Stimulated activated CD4-positive, alpha-beta T cell treated with anti-CD3 and anti-CD28 coated beads, Interleukin-15, amount 100 ng/mL, for 1 hour (primary cell): ENCODE measurements around the gene ZMAT1.
"Not testable (repeated sequence)": the region's sequence is repeated elsewhere in the genome, so short reads cannot be mapped to it uniquely, and the experiment has no call there.

Experiments
- DNase-seq, 2 donors: peaks; one replicate each; pipeline ENCODE4 v3.0.0-alpha.2; 2020; ENCODE audit warnings: low read depth in 1 of 2, low spot score in 1 of 2

The ZMAT1 gene

DNA sequence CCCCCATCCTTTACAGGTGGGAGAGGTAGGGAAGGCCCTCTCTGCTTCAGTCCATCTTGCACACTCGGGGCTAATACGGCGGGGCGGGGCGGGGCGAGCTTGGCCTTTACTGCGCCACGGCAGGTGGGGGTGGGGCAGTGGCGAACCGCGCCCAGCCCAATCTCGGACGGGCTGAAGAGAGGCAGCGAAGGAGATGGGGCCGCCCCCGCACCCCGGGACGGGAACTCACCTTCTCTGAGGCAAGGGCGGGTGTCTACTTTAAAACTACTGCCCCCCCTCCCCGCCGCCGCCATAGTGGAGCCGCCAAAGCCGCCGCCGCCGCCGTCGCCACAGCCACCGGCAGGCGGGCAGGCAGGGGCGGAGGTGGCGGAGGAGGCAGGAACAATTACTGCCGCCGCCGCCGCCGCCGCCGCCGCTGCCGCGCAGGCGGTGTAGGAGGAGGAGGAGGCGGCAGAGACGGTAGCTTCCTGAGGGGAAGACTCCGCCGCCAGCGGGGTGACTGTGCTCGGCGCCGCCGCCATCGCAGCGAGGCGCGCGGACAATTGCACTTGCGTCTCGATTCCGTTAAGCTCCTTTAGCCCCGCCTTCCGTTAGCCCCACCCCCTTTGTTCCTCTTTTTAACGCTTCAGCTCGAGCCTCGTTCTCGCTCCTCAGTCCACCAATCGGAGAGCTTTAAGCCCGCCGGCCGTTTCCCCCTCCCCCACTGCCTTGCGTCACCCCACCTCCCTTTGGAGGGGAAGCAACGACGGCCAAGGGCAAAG, at the start of gene ZMAT1:
ZMAT1 (minus strand) TSS at position 540 of the 761 bp plus-strand sequence; CDS start at position 521, 19 bp downstream.
- DNase-seq: peak; percentile 78 to 84

DNA sequence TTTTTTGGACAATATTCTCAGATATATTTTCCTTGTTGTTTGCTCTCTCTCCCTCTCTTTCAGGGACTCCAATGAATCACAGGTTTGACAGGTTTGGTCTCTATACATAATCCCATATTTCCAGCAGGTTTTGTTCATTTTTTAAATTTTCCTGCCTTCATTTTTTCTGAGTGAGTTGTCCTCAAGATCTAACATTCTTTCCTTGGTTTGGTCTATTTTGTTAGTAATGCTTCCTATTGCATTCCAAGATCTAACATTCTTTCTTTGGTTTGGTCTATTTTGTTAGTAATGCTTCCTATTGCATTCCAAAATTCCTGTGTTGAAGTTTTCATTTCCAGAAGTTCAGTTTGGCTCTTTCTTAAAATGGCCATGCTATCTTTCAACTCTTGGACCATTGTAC, 45.3 kb upstream of the ZMAT1 start:
- DNase-seq: no peak

DNA sequence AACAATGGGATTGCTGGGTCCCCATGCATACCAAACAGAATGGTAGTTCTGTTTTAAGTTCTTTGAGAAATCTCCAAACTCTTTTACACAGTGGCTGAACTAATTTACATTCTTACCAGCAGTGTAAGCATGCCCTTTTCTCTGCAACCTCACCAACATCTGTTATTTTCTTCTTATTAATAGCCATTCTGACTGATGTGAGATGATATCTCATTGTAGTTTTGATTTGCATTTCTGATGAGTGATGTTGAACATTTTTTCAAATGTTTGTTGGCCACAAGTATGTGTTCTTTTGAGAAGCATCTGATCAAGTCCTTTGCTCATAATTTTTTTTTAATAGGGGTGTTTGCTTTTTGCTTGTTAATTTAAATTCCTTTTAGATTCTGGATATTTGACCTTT, 41.2 kb upstream of the ZMAT1 start:
- DNase-seq: no peak

DNA sequence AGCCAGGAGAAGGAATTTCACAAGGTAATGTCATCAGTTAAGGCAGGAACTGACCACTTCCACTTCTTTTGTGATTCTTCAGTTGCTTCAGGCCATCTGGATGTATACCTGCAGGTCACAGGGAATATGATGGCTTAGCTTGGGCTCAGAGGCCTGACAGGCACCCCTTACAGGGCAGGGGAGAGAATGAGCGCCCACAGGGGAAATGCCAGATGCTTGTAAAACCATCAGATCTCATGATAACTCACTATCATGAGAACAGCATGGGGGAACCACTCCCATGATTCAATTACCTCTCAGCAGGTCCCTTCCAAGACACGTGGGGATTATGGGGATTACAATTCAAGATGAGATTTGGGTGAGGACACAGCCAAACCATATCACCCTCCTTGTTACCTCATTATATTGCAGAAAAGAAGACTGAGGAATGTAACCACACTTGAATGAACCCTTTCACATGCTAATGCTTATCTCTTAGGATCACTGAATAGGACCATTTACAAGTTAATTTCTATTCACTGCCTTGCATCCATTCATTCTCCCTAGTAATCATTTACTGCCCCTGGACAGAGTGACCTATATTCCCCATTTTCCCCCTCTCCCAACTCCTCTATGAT, 33.2 kb upstream of the ZMAT1 start:
- not testable (repeated sequence) for DNase-seq

DNA sequence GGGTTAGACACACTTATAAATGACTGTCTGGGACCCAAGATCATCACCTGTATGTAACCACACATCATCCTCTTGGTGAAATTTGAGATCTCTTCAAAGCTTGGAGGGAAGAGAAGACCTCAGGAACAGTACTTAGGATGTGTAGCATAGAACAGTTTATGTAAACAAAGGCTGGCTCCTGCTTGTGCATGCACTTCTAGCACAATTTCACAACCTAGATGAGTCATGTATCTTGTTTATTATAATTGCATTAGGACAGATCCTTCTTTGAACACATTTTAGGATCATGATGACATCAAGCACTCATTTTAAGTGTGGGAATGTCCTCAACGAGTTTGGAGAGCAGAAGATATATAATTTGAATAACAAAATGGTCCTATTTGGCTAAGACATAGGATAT, 26.3 kb upstream of the ZMAT1 start:
- no peak for DNase-seq

DNA sequence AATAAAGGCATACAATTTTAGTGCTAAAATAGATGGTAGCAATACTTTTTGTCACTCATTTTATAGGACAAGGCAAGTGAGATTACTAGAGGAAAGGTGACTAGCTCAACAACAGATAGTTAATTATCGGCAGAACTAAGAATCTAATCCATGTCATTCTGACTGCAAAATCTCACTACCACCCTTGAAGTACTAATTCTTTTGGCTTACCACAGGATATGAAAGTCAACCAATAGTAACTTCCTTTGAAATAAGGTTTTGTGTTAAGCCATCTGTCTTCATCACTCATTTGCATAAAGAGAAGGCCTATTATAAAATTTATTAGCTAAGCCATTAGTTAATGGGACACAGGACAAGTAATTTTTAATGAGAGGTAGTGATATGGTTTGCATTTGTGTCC, 25.3 kb upstream of the ZMAT1 start:
- no peak for DNase-seq

DNA sequence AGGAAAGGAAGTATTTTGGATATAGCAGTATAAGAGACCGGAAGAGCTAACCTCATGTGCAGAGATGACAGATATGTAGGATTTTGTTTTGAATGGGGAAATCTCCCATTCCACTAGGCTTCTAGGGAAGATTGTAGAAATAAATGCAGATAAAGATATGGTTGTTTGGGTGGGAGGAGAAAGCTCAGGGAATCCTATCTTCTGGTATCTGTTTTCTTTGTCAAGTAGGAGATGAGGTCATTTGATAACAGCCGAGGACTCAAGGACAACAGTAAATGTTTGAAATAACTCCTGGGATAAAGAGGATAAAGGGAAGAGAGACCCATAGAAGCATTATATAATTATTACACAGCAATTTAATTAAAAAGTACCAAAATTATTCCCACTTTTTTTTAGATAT, 24.7 kb upstream of the ZMAT1 start:
- no peak for DNase-seq

DNA sequence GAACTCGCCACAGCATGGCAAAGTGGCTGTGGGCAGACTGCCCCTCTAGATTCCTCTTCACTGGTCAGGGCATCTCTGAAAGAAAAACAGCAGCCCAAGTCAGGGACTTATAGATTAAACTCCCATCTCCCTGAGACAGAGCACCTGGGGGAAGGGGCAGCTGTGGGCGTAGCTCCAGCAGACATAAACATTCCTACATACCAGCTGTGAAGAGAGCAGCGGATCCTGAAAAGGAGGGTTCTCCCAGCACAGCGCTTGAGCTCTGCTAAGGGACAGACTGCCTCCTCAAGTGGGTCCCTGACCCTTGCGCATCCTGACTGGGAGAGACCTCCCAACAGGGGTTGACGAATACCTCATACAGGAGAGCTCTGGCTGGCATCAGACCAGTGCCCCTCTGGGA, 18.8 kb upstream of the ZMAT1 start:
- DNase-seq: no peak

DNA sequence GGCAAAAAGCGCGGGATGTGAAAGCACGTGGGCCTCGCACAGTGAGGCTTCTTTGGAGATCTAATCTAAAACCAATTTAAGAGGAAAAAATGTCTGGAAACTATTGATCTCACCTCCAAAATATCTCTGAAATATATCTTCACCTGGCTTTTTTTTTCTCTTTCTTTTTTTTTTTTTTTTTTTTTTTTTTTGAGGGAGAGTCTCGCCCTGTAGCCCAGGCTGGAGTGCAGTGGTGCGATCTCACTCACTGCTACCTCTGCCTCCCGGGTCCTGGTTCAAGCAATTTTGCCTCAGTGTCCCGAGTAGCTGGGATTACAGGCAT, 383 bp upstream of the ZMAT1 start:
- no peak for DNase-seq

DNA sequence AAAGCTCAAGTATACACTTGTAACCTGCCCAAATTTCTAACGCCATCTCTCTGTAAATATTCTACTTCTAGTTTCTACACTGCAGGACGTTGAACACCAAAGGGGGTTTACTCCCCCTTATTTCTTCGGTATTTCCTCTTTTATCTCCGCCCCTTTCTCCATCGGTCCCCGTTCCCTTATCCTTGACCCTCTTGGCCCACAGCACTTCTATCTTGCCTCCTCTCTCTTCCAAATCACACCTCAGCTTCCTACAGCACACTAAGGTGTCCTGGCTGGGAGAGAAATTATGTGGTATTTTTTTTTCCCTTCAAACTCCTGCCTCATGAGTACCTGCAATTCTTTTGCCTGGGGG, 715 bp downstream of the ZMAT1 start:
- no peak for DNase-seq

DNA sequence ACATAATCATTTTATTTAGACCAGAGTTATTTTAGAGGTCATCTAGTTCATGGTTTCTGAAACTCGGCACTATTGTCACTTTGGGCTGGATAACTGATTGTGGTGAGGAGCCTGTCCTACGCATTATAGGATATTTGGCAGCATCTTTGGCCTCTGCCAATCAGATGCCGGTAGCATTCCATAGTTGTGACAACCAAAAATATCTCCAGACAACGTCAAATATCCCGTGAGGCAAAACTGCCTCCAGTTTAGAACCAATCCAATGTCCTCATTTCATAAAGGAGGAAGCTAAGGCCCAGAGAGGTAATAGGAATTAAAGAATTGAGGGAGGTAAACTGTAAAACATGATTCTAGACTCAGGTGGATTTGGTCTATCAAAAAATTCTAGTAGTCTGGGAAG, 6.1 kb downstream of the ZMAT1 start:
- DNase-seq: no peak

DNA sequence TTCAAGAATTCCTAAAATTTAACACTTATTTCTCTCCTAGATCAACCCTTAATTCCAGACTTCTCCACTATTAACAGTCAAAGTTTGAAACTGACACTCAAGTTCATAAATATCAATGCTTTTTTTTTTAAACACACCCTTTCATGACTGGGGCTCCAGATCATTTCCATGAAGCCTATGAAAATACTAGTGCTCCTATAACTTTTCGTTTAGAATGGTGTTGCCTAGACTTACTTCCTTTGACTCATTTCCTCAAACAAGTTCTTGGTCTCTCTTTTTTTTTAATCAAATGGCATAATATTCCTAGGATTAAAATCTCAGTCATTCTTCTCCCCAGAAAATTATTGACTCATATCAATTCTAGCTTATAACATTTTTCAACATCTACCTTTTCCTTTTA, 13.1 kb downstream of the ZMAT1 start:
- no peak for DNase-seq

DNA sequence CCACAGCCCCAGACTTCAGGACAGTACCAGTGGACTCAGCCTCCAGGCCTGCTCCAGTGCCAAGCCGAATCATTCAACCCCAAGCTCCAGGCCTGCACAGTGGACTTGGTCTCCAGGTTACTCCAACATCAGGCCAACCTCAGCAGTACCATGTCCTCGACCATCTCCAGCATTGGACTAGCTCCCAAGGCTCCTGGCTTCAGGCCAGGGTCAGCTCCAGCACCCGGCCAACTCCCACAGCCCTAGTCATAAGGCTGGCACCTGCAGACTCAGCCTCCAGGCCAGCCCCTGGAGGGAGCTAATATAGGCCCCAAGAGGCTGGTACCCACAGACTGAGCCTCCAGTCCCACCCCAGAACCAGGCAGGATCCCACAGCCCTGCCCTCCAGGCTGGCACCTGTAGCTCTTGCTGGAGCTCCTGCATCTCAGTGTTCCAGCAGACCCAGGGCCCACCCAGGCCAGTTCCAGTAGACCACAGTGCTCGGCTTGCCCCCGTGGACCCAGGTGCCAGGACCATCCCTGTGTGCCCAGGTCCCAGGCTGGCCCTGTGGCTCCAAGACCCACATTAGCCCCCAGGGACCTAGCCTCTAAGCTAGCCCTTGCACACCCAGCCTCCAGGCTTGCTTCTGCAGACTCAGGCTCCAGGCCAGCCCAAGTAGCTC, 25.6 kb downstream of the ZMAT1 start:
- no peak for DNase-seq

DNA sequence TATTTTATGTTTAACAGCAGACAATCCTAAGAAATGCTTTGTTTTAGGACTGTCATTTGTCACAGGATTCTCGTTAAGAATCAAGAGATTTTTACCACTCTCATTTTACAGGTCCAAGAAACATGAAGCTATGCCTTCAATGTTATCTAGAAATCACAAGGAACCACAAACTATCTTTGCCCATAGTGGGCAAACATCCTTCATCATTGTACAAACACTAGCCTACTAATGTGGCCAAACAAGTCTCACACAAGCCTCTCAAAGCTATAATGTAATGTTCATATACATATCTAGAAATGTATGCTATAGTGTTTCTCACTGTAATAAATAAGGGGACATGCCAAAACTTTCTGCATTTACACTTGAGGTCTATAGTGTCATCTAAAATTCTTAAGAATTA, 26.8 kb downstream of the ZMAT1 start:
- DNase-seq: no peak
